ENCODE results near the gene TSPAN12. TPM values are rescaled to one million over a fixed set of nuclear protein-coding genes. Genes with fewer than 3 reads are reported as not detected.

Gene TSPAN12
- total and polyA plus RNA-seq, 4 donors, result 16.0 to 102 (median 22.8) TPM

DNA sequence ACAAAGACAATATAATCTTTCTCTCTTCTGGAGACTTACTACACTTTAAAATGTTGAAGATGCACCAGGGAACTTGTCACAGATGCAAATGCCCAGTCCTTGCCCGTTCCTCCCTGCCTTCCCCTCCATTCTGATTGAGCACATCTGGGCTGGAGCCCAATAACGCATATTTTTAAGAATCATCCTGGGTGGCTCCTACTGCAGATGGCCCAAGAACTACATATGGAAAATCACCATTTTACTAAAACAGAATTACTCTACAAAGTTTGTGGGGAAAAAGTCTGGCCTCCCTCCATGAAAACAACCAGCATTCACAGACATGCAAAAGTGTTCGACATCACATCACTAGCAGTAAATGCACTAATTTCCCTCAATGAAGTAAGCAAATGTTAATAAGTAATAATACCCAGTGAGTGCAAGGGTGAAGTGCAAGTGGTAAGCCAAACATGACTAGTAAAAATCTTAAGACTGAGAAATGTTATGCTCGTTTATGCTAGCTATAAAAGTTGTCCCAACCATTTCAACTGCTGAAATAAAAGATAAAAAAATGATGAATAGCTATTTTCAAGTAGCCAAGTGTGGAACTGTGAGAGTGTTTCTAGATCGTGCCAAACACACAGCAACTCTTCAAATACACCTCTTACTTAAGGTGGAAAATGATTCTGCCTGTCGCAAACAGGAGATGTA is 43.5 kb downstream of the TSPAN12 start:
- no peaks in the 10 kb centered on the region for H3K9me3 ChIP-seq (ENCODE audit: control insufficient read depth in 4 of 4, insufficient read depth in 3 of 4, low read length in 3 of 4)
- no peak for ATAC-seq (ENCODE audit: insufficient read depth, low FRiP score)
- peaks cover 0 to 6% (median 1%) of the 10 kb centered on the region in 4 donors for H3K36me3 ChIP-seq (ENCODE audit: control insufficient read depth in 4 of 4, insufficient read depth in 4 of 4, low read length in 4 of 4)
- no peak overlapping the region for H3K27ac ChIP-seq (ENCODE audit: low read depth in 1 of 2, low read length in 1 of 2)
- WGBS, 2 donors, result 76 to 87% methylated on average over 6 of the region's 6 CpGs
- H3K27me3 ChIP-seq (ENCODE audit: control insufficient read depth in 3 of 3, insufficient read depth in 3 of 3, low read length in 2 of 3), result no peaks in the 10 kb centered on the region
- H3K4me1 ChIP-seq (ENCODE audit: control insufficient read depth in 5 of 5, insufficient read depth in 5 of 5, low read length in 5 of 5), result peaks cover 0 to 5% (median 0%) of the 10 kb centered on the region in 5 donors
- no peak overlapping the region for H3K9ac ChIP-seq (ENCODE audit: insufficient read depth in 1 of 2, low read length in 2 of 2)
- TF ChIP-seq, protein P1, sequence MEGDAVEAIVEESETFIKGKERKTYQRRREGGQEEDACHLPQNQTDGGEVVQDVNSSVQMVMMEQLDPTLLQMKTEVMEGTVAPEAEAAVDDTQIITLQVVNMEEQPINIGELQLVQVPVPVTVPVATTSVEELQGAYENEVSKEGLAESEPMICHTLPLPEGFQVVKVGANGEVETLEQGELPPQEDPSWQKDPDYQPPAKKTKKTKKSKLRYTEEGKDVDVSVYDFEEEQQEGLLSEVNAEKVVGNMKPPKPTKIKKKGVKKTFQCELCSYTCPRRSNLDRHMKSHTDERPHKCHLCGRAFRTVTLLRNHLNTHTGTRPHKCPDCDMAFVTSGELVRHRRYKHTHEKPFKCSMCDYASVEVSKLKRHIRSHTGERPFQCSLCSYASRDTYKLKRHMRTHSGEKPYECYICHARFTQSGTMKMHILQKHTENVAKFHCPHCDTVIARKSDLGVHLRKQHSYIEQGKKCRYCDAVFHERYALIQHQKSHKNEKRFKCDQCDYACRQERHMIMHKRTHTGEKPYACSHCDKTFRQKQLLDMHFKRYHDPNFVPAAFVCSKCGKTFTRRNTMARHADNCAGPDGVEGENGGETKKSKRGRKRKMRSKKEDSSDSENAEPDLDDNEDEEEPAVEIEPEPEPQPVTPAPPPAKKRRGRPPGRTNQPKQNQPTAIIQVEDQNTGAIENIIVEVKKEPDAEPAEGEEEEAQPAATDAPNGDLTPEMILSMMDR (IDR thresholded peaks at IDR 0.05; ENCODE audit: control extremely low read depth, extremely low read depth), result no peak
- DNase-seq, result no peak
- H3K4me3 ChIP-seq, result no peak overlapping the region

DNA sequence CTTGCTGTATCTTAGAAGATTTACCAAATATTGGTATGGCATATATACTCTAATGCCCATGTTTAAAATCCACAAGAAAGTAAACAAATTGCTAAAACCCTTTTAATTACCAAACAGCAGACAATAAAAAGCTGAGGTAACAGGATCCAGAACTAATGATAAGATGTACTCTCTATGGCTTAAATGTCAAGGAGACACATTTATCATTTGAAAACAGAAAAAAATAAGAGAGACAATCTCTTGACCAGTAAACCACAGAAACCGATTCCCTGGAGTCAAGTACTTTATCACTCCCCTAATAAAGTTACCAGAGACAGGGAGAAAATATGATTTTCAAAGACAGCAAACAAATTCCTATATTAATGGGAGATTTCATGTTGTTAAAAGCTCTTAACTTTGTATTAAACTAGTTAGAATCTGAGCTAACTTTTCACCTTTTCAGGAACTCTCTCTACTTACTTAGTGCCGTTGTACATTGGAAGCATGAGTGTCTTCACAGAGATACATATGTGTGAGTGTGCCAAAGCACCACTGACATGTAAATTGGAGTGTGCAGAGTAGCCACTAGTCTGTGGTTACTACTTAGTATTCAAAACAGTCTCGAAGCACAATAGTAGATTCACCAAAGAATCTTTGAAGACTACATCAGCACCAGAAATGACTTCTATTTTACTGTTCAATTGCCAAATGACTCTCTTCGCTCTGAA is 44.2 kb downstream of the TSPAN12 start:
- no peaks in the 10 kb centered on the region for H3K9me3 ChIP-seq (ENCODE audit: control insufficient read depth in 4 of 4, insufficient read depth in 3 of 4, low read length in 3 of 4)
- H3K4me1 ChIP-seq (ENCODE audit: control insufficient read depth in 5 of 5, insufficient read depth in 5 of 5, low read length in 5 of 5), result peaks cover 0 to 6% (median 0%) of the 10 kb centered on the region in 5 donors
- no peak overlapping the region for H3K4me3 ChIP-seq
- H3K27me3 ChIP-seq (ENCODE audit: control insufficient read depth in 3 of 3, insufficient read depth in 3 of 3, low read length in 2 of 3), result no peaks in the 10 kb centered on the region
- ATAC-seq (ENCODE audit: insufficient read depth, low FRiP score), result no peak
- 86 to 88% methylated on average over 4 of the region's 4 CpGs for WGBS, 2 donors
- DNase-seq, result no peak
- no peak overlapping the region for H3K9ac ChIP-seq (ENCODE audit: insufficient read depth in 1 of 2, low read length in 2 of 2)
- TF ChIP-seq, protein P1 (IDR thresholded peaks at IDR 0.05; ENCODE audit: control extremely low read depth, extremely low read depth), result no peak
- peaks cover 0 to 6% (median 1%) of the 10 kb centered on the region in 4 donors for H3K36me3 ChIP-seq (ENCODE audit: control insufficient read depth in 4 of 4, insufficient read depth in 4 of 4, low read length in 4 of 4)
- no peak overlapping the region for H3K27ac ChIP-seq (ENCODE audit: low read depth in 1 of 2, low read length in 1 of 2)

DNA sequence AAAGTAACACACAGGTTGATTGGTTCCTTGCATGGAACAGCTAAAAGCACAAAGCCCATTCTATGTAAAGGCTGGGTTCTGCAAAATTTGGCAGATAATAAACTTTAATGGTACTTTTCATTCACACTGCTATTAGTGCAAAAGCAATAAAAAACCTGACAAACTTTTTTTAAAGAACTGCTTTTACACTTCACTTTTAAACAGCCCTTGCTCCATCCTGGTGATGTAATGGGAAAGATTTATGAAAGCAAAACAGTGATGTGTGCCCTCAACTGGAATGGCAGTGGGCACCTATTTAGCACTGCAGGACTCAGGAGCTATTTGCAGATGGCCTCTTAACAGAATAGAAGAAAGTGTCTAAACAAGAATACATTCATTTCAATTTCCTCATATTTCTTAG is 44.9 kb downstream of the TSPAN12 start:
- DNase-seq, result no peak
- no peak overlapping the region for H3K4me3 ChIP-seq
- ATAC-seq (ENCODE audit: insufficient read depth, low FRiP score), result no peak
- TF ChIP-seq, protein P1 (IDR thresholded peaks at IDR 0.05; ENCODE audit: control extremely low read depth, extremely low read depth), result no peak
- H3K27ac ChIP-seq (ENCODE audit: low read depth in 1 of 2, low read length in 1 of 2), result no peak overlapping the region
- H3K9ac ChIP-seq (ENCODE audit: insufficient read depth in 1 of 2, low read length in 2 of 2), result no peak overlapping the region
- H3K36me3 ChIP-seq (ENCODE audit: control insufficient read depth in 4 of 4, insufficient read depth in 4 of 4, low read length in 4 of 4), result peaks cover 0 to 6% (median 1%) of the 10 kb centered on the region in 4 donors
- no peaks in the 10 kb centered on the region for H3K9me3 ChIP-seq (ENCODE audit: control insufficient read depth in 4 of 4, insufficient read depth in 3 of 4, low read length in 3 of 4)
- no peaks in the 10 kb centered on the region for H3K27me3 ChIP-seq (ENCODE audit: control insufficient read depth in 3 of 3, insufficient read depth in 3 of 3, low read length in 2 of 3)
- peaks cover 0 to 6% (median 0%) of the 10 kb centered on the region in 5 donors for H3K4me1 ChIP-seq (ENCODE audit: control insufficient read depth in 5 of 5, insufficient read depth in 5 of 5, low read length in 5 of 5)

All from lung (tissue), 12 donors.